ENCODE results near the gene TRAPPC12.

The TRAPPC12 gene

DNA sequence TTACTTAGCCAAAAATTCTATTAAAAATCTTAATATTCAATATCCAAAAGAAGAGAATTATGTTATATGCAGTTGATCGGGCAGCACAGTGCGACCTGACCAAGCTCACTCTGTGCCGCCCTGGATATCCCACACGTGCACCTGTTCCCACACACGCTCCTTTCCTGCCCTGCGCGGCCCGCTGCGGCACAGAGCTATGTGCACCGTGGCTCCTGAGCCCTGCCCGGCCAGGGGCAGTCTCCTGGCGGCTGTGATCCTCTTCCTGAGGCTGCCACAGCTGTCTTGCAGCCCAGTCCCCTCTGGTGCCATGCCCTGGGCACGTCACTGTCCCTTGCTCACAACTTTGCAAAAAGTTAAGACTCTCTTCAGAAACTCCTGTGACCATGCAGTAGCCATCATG, 29.3 kb downstream of the TRAPPC12 start:
- no peak for DNase-seq (ENCODE audit: low spot score)

DNA sequence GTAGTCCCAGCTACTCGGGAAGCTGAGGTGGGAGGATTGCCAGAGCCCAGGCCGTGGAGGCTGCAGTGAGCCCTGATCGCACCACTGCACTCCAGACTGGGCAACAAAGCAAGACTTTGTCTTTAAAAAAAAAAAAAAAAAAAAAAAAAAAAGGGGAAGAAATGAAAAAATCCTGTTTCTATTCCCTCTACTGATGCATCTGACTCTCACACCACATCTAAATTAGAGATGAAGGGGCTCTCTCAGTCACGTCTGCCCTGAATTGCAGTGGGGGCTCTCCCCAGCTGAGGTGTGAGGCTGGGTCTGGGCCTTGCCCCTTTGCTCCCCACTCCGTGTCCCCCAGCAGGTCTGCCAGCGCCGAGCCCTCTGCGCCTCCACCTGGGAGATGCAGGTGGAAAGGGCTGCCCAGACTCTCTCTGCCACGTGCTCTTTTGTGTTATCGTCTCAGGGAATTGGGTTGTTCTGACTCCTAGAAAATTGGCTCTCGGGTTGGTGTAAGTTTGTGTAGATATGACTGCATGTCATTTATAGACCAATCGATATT, 30.2 kb downstream of the TRAPPC12 start:
- no peak for DNase-seq (ENCODE audit: low spot score)

DNA sequence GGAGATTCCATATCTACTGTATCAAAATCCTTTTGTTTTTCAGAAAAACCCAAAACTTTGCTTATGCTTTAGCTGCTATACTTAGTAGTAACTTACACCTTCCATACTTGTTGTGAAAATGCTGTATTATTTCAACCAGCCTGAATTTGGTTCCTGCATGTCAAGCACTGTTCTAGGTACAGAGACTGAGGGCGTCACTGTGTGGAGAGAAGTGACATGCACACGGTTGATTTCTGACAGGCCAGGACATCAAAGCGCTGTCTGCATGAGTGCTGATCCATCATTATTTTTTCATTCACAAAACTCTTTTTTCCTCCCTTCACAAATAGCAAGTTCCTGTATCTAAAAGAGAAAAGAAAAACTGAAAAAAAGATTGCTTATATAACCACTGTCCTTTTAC, 31.6 kb downstream of the TRAPPC12 start:
- DNase-seq (ENCODE audit: low spot score) = no peak

DNA sequence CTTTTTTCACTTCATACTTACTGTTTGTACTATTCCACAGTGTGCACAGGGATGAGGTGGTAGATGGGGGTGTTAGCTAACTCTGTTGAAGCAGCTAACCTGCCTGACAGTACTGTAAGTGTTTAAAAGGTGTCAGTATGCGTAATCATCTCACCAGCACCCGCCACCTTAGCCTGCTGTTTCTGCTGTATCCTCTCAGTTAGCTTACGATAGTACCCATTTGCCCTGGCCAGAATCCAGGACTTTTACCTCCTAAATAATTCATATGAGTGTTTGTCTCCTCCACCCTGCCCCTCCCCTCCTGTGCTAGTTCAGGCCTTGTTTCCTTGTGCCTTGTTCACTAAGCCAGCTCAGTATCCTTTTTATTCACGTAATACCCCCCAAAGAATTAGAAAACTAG, 34.2 kb downstream of the TRAPPC12 start:
- no peak for DNase-seq (ENCODE audit: low spot score)

DNA sequence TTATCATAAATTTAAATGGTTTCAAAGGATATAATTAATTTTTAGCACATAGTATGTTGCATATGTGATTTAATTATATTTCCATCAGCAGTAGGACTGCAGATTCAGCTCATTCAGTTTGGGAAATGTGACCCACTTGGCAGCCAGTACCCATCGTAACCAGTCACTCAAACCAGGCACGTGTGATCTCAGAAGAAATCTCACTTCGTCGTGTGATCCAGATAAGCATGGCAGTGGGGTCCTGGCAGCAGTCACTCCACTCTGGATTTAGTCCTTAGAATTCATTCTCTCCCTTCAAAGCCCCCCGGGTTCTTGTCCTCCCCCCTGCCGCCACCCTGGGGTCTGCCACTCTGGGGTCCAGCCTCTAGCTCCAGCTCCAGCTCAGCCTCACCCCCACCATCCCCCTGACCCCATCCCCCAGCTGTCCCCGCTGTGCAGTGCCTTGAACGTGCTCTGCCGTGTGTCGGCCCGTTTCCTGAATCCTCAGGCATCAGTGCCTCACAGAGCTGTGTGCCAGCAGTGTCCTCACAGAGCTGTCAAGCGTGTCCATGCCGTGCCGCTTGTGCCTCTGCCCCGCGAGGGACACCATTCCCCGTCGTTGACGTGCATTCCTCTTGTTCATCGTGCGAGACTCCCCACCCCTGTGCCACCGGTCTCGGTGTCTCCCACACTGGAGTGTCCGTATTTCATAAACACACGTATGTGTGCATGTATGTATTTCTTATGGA, 34.8 kb downstream of the TRAPPC12 start:
- no peak for DNase-seq (ENCODE audit: low spot score)

DNA sequence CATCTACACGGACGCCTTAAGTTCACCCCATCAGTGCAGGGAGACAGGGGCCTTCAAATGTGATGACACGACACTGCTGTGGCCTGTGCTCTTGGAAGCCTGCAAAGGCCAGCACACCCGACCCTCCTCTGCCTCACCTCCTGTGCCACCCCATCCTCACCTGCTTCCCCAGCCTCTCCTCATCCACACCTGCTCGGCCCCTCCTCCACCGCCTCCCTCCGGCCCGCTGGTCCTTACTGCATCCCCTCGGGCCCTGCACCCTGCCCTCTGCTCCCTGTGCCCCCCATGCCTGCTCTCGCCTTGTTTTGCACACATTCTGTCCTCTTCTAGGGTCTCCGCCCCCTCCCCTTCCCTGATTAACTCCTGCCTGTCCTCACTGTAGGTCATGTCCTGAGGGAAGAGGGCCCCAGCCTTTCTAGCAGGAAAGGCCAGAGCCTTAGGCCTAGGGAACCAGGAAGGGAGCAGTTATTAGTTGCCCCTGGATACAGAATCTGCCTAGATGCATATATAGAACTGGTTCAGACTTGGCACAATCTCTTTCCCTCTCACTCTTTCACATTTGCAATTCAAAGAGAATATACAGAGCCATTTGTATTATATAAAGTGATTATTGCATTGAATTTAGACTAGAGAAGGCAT, 39.4 kb downstream of the TRAPPC12 start:
- DNase-seq (ENCODE audit: low spot score) = no peak

DNA sequence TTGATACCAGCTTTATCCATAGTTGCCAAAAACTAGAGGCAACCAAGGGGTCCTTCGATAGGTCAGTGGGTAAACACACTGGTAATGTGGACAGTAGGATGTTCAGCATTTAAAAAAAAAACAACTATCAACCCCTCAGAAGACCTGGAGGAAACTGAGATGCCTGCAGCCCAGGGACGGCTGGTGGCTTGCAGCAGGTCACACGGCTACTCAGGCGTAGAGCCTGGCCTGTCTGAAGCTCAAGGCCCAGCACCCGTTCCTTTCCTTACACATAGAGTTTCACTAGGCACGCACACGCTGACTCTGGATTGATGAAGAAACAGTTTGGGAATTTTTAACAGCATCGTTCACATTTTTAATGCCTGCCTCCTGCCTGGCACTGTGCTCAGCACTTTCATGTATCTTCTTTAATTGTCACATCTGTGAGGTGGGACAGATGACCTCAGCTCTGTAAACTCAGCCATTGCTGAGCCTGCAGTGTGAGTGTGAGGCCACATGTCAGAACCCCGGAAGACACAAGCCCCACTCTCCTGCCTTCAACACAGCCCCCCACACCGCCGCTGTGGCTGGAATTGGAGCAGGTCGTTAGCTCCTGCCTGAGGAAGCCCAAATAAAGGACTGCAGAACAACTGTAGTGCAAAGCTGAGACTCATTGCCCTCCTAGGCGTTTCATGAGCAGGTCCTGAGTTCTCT, 40.7 kb downstream of the TRAPPC12 start:
- DNase-seq (ENCODE audit: low spot score) = no peak

DNA sequence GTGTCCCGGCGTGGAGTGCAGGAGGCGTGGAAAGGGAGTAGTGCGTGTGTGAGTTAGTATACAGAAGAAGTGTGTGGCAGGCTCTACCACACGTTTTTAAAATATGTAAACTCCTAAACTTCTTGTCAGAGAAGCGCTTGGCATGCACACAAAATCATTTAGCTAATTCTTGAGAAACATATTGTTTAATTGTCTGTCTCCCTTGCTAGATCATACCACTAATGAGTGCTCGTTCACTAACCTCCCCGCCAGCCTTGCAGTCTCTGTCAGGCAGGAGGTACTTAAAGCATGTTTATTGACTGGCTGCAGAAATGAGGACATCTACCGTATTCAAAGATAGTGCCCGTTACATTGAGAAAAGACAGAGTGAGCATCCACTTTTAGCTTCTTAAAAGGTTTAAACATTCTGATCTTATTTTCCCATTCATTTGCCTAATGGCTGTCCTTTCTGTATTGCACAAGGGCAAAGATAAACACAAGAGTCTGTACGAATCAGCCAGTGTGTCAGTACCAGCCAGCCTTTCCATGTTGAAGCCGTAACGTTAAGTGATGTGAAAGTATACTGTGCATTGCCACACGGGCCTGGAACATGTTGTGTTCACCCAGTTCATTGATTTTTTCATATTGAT, 41.4 kb downstream of the TRAPPC12 start:
- no peak for DNase-seq (ENCODE audit: low spot score)

DNA sequence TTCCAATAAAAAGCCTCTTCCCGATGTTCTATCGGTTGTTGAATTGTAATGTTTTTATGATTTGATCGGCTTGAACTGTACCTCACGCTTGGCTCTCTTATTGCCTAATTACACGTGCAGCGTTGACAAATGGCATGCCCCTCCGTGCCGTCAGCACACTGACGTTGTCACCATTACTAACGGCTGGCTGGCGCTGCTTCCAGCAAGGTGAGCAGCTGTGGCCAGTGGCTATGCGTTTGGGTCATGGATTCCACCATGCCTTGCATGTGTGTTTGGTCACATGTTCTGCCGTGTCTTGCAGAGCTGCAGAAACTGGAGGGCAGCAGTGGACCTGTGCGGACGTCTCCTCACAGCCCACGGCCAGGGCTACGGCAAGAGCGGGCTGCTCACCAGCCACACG, 42.1 kb downstream of the TRAPPC12 start:
- DNase-seq (ENCODE audit: low spot score) = no peak

DNA sequence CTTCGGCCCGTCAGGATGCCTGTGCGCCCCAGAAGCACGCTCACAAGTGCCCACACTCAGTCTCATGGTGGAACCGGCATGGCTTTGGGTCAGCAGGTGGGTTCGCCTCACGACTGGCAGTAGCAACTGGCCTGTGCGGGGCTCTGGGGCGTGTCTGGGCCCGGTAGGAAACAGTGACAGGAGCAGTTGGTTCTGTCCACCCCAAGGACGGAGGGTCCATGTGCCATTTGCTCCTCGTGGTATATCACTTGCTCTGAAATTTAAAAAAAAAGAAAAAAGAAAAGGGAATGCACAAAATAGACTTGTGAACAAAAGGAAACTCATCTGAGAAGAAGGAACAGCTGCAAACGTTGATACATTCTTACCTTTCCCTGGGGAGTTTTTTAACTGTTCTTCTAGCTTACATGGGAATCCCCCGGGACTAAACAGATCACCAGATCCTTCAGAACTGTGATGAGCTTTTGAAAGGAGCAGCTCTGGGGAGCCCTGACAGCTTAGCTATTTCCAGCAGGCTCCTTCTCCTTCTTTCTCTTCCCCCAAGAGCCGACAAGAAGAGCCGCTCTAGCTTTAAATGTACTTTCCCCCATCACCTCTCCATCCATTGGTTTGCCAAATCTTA, 42.8 kb downstream of the TRAPPC12 start:
- no peak for DNase-seq (ENCODE audit: low spot score)

DNA sequence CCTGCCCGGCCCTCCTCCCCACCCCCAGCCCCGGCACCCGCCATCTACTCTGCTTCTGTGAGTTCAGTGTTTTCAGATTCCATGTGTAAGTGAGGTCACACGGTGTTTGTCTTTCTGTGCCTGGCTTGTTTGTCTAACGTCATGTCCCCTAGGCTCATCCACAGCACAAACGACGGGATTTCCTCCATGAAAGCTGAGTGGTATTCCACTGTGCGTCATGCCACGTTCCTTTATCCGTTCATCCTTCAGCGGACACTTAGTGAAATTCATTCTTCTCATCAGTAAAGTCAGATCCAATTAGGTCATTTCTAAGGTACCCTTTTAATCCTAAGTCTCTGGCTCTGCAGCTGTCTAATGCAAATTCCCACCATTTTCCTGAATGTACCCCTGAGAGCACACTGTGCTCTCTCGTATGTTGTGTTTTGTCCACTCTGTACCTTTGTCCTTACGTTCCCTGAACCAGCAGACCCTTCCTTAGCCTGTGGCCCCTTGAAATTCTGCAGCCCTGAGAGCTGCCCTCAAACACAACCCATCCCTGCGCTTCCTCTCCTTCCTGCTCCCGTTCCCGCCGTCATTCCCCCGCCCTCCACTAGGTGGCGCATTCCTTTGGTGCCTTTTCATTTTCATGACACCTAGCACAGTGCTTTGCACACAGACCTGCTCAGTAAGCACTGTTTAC, 44.1 kb downstream of the TRAPPC12 start:
- no peak for DNase-seq (ENCODE audit: low spot score)

DNA sequence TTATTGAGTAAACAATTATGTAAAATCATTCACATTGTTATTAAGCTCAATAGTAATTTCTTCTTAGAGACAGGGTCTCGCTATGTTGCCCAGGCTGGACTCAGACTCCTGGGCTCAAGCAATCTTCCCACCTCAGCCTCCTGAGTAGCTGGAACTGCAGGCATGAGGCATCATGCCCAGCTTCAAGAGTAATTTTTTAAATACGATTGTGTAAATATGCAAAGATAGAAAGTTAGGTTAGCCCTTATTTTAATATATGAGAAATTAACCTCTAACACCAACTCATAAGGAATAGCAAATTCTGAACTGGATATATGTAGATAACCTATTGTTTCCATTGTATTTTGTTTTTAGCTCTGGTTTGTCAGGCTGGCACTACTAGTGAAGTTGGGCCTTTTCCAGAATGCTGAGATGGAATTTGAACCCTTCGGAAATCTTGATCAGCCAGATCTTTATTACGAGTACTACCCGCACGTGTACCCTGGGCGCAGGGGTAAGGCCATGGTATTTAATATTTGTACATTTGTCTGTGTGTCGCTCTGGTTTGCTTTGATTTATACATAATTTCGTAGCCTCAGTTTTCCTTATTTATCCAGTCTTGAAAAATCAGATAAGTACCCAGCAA, 44.8 kb downstream of the TRAPPC12 start:
- DNase-seq (ENCODE audit: low spot score) = no peak

DNA sequence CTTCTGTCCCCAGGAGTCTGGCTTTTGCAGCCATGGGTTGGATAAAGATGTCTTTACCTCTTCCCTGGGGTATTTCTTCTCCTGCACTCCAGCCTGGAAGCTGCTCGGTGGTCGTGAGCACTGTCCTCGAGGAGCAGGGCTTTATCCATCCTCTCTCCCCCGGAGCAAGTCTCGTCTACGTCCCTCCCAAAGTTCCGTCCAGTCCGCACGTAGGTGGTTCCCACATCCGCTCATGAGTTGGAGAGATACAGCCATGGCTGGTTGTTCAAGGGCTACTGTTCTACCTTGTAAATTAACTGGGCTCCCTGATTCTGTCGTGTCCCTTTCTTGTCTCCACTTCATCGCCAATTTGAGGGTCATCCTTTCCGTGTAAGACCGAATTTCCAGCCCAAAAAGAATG, 47.1 kb downstream of the TRAPPC12 start:
- DNase-seq (ENCODE audit: low spot score) = no peak

DNA sequence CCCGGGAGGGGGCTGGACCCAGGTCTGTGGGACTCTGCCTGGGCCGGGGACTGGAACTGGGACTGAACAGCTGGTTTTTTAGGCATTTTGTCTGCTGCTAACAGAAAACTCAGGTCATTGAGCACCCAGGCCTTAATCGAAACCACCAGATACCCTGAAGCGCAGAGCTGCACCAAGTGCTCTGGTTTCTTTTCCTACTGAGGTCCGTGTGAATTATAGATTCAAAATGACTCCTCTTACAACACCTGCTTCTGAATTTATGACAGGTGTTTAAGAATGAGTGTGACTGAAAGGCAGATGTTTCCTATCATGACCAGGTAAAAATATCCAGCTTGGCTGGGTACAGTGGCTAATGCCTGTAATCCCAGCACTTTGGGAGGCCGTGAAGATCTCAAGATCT, 47.8 kb downstream of the TRAPPC12 start:
- DNase-seq (ENCODE audit: low spot score) = no peak

DNA sequence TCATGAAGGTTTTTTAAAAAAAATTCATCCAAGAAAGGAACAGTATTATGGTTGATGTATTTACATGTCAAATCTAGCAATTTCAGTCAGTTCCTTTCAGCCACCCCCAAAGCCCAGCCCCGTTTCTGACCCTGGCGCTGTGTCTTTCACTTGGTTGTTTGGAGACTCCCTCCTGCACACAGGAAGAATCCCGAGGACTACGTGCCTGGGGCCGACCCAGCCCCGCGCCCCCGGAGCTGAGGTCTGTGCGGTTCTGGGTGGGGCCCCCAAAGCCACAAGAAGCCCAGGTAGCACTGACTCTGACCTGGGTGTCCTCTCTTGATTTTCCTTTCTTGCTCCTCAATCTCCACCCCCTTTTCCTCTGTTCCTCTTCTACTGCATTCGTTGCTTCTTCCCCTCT, 49.1 kb downstream of the TRAPPC12 start:
- no peak for DNase-seq (ENCODE audit: low spot score)

DNA sequence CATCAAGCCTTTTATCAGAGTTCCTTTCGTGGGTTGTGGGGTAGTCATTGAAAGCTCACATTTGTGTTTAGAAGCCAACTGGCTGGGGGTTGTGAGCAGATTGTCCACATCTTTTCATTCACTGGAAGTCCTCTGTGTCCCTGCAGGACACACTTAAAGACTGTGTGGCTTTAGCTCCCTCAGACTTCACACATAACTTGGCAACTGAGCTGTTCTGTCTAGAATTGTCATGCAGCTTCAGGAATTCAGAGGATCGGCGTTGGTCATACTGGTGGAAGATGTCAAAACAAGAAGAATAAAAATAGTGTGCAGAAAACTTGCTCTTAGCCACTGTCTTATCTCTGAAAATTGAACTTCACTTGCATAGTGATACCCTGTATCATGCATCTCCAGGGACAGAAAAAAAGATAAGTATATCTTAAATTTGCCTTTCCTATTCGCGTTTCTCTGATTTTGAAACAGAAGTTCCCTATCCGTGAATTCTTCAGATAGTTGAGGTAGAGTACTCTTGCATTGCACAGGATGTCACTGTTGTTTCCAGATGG, 49.6 kb downstream of the TRAPPC12 start:
- DNase-seq (ENCODE audit: low spot score) = no peak

DNA sequence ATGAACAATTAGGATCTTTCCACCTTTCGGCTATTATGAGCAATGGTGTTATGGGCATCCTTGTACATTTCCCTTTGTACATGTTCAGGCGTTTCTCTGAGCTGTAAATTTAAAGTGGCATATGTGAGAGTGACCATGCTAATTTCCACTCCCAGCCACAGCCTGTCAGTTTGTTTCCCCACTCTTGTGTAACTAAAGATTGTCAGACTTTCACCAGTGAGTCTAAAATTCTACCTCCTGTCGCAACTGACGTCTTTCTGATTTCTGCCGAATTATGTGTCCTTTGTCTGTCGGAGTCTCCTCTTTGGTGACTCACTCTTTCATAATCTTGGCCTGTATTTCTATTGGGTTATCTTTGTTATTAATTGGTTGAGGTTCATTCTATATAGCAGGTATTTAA, 50.7 kb downstream of the TRAPPC12 start:
- no peak for DNase-seq (ENCODE audit: low spot score)

DNA sequence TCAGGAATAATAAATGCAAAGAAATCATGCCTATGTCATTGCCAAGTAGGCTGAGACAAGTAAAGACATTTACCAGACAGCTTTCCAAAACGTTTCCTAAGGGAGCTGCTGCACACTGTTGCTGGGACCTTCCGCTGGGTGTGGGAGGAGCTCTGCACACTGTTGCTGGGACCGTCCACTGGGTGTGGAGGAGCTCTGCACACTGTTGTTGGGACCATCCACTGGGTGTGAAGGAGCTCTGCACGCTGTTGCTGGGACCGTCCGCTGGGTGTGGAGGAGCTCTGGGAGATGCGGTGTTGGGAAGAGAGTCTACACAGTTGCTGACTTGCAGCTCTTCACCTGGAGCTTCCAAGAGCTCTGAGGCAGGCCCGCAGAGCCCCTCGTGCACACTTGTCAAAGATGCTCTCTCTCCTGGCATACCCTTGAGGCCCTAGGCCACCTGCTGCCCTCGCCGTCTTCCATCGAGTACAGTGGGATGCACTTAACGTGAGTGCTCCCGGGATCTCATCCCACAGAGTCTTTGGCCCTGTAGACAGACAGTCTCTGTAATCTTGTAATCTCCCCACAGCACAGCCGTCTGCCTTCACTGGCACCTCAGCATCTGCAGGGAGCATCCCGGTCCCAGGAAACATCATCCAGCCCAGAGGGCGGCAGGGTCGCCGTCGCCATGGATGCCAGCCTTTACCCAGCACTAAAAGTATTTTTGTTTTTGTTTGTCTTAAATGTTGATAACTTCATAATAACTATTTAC, 51.4 kb downstream of the TRAPPC12 start:
- no peak for DNase-seq (ENCODE audit: low spot score)

DNA sequence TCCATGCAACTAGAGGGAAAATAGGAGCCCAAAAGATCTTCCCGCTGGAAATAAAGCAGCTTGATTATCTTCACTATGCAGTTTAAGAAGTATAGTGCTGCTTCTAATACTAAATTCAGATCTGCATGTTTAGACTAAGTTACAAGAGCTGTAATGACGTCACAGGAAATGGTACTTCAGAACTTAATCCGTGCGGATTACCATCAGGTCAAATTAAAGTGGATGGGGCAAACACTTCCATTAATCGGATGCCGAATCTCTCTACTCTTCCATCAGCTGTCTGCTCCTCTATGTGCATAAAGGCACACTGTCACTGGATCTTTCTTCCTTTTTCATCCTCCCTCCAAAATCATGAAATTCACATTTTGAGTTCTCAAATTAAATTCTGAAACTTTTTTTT, 52.6 kb downstream of the TRAPPC12 start:
- no peak for DNase-seq (ENCODE audit: low spot score)

DNA sequence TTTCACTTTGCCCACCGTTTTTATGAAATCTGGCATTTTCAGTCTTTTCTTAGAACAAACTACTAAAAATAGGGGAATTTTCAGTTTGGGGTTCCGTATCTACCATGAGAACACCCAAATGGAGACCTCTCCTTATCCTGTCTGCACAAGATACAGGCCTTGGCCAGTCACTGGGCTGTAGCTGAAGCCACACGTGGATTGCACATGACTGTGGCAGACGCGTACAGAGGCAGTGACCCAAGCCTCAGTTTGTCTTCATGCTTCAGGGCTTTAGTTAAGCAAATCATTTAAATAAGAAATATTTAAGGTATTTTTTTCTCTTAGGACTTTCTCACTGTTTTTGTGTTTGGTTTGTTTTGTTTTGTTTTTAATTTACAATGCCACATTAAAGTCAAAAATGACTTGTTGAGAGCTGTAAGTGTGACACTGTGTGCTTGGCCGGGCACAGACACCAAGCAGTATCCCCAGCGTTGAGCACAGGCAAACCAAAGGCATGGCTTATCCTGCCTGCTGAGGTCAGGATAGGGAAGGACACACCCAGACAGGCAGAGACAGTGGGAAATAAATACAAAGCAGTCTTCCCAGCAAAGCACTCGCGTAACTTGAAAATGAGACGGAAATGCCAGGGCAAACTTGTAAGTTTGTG, 53.3 kb downstream of the TRAPPC12 start:
- DNase-seq (ENCODE audit: low spot score) = peak; percentile 20

All from pons (tissue), 1 donor.